ENCODE data around the gene VPS37C. TPM values are rescaled to one million over a fixed set of nuclear protein-coding genes. Genes with fewer than 3 reads are reported as not detected.

The VPS37C gene
- total and polyA plus RNA-seq, 3 experiments from 2014 or later = 1.3 to 10.3 (median 8.4) TPM

DNA sequence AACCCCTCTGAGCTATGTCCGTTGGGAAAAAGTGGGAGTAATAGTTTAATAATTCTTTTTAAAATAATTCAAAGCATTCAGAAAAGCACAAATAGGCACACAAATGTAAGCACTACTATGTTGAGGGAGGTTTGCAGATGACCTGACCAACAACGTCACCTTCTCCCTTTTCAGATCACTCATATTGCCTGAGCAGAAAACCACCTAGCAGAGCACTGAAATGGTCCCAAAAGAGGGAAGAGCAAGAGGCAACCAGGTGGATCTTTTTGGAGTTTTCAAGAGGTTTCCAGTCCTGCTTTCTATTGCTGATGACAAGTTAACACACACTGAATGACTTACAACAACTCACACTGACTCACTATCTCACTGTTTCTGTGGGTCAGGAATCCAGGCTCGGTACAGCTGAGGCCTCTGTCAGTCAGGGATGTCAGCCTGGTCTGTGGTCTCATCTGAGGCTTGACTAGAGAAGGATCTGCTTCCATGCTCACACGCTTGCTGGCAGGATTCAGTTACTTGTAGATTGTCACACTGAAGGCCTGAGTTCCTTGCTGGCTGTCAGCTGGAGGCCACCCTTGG is 37.8 kb upstream of the VPS37C start:
- POLR2A ChIA-PET = no interaction called here
- H3K4me3 ChIP-seq (ENCODE audit: low read length) = no peak overlapping the region

DNA sequence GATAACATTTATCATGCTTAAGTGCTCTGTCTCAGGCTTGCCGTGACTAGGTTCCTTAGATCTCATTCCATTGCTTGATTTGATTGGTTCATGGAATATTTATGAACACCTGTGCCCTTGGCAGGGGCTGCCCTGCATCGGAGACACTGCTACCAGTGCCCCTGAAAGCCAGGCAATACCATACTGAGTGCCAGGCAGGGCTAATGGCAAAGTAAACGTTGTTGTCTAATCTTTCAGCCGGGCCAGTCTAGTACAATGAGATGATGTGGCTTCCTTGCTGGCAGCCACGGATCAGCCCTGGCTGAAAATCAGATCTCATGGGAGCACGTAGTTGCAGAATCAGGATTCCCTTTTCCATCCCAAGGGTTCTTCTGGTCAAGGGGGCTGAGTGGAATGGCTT is 37.1 kb upstream of the VPS37C start:
- Mint-ChIP-seq H3K9me3 (no peaks in the 10 kb centered on the region), H3K27me3 (peaks cover 18 to 46% of the 10 kb centered on the region in 2 donors), H3K27ac (no peak overlapping the region)

More for the DNA sequence above, 37.8 kb upstream of the VPS37C start:
- H3K9me3 ChIP-seq (ENCODE audit: low read length) = no peaks in the 10 kb centered on the region
- Mint-ChIP-seq H3K27me3 (peaks cover 18 to 46% of the 10 kb centered on the region in 2 donors), H3K4me3 (no peak overlapping the region), H3K27ac (no peak overlapping the region), H3K9me3 (no peaks in the 10 kb centered on the region), H3K4me1 (no peaks in the 10 kb centered on the region), H3K36me3 (no peaks in the 10 kb centered on the region)
- H3K4me1 ChIP-seq (ENCODE audit: insufficient read depth, low read length) = no peaks in the 10 kb centered on the region
- H3K27ac ChIP-seq (ENCODE audit: low read depth, low read length) = no peak overlapping the region
- no peak for DNase-seq
- no peaks in the 10 kb centered on the region for H3K27me3 ChIP-seq (ENCODE audit: insufficient read depth, low read length, poor library complexity, severe bottlenecking)
- no peaks in the 10 kb centered on the region for H3K36me3 ChIP-seq (ENCODE audit: insufficient read depth, low read length)
- CTCF ChIA-PET = no interaction called here

DNA sequence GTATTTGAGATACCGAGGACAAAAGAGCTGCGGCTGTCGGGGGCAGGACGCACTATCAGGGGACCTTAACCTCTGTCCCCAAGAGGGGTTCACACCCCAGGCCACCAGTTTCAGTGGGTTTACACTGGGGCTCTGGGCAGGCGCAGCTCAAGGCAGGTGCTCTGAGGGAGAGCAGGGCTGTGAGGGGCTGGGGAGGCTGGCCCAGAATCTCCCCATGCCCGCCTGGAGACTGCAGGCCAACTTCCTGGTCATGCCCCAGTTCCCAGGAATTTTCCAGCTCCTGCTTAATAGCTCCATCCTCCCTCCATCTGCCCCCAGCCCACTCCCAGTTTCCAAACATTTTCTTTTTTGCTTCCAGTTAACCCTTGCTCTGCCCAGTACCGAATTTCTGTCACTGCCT is 34.5 kb upstream of the VPS37C start:
- Mint-ChIP-seq H3K36me3 (no peaks in the 10 kb centered on the region), H3K27me3 (peaks cover 10 to 40% of the 10 kb centered on the region in 2 donors), H3K4me1 (no peaks in the 10 kb centered on the region), H3K4me3 (peak overlapping the region in 1 of 7 donors; percentile 48), H3K27ac (no peak overlapping the region), H3K9me3 (peaks cover 0 to 1% (median 0%) of the 10 kb centered on the region in 5 donors)
- H3K27ac ChIP-seq (ENCODE audit: low read depth, low read length) = no peak overlapping the region
- H3K27me3 ChIP-seq (ENCODE audit: insufficient read depth, low read length, poor library complexity, severe bottlenecking) = no peaks in the 10 kb centered on the region
- H3K4me3 ChIP-seq (ENCODE audit: low read length) = no peak overlapping the region
- H3K36me3 ChIP-seq (ENCODE audit: insufficient read depth, low read length) = no peaks in the 10 kb centered on the region
- POLR2A ChIA-PET = no interaction called here
- no peak for DNase-seq
- CTCF ChIA-PET = no interaction called here
- H3K9me3 ChIP-seq (ENCODE audit: low read length) = no peaks in the 10 kb centered on the region
- no peaks in the 10 kb centered on the region for H3K4me1 ChIP-seq (ENCODE audit: insufficient read depth, low read length)

More for the DNA sequence above, 37.1 kb upstream of the VPS37C start:
- no peaks in the 10 kb centered on the region for H3K4me1 Mint-ChIP-seq
- DNase-seq = no peak
- H3K36me3 Mint-ChIP-seq = no peaks in the 10 kb centered on the region
- no peak overlapping the region for H3K4me3 Mint-ChIP-seq
- H3K27me3 ChIP-seq (ENCODE audit: insufficient read depth, low read length, poor library complexity, severe bottlenecking) = no peaks in the 10 kb centered on the region
- no peak overlapping the region for H3K27ac ChIP-seq (ENCODE audit: low read depth, low read length)
- H3K9me3 ChIP-seq (ENCODE audit: low read length) = no peaks in the 10 kb centered on the region
- no peaks in the 10 kb centered on the region for H3K36me3 ChIP-seq (ENCODE audit: insufficient read depth, low read length)
- POLR2A ChIA-PET = no interaction called here
- H3K4me3 ChIP-seq (ENCODE audit: low read length) = no peak overlapping the region
- CTCF ChIA-PET = no interaction called here
- H3K4me1 ChIP-seq (ENCODE audit: insufficient read depth, low read length) = no peaks in the 10 kb centered on the region

DNA sequence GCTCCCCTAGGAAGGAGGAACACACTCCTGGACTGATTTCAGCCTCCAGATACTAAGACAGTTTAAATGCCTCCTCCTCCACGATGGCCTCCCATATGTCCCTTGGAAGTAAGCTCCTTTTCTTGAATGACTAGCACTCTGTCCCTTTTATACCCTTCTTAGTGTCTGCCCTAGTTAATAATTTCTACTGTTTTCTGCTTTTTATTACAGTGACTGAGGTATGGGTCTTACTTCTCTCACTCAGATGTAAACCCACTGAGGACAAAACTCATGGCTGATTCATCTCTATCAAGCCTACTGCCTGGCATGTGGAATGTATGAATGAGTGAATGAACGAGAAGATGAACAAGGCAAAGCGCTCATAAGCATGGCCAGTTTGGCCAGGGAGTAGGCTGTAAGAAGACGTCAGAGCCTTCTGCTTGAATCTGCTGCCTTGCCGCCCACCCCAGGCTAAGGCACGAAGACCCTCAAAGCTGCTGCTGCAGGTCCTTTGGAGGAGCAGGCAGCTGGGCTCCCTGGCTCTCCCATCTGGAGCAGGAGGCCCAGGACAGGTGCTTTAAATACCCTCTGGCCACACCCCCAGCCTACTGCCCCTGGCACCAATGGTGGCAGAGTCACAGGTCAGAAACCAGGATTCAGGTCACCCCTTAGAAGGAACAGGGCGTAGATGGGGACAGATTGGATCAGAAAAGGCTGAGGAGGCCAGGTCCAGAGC is 33.9 kb upstream of the VPS37C start:
- peak overlapping the region in 1 of 8 donors; percentile 47 for H3K27ac Mint-ChIP-seq
- H3K9me3 Mint-ChIP-seq = peaks cover 0 to 1% (median 0%) of the 10 kb centered on the region in 5 donors
- H3K4me1 ChIP-seq (ENCODE audit: insufficient read depth, low read length) = no peaks in the 10 kb centered on the region
- H3K36me3 Mint-ChIP-seq = no peaks in the 10 kb centered on the region
- H3K27me3 ChIP-seq (ENCODE audit: insufficient read depth, low read length, poor library complexity, severe bottlenecking) = no peaks in the 10 kb centered on the region
- no peaks in the 10 kb centered on the region for H3K4me1 Mint-ChIP-seq
- ChIA-PET CTCF (no interaction called here), POLR2A (no interaction called here)
- no peak overlapping the region for H3K4me3 Mint-ChIP-seq
- H3K4me3 ChIP-seq (ENCODE audit: low read length) = no peak overlapping the region
- no peaks in the 10 kb centered on the region for H3K9me3 ChIP-seq (ENCODE audit: low read length)
- no peak overlapping the region for H3K27ac ChIP-seq (ENCODE audit: low read depth, low read length)
- H3K27me3 Mint-ChIP-seq = peaks cover 10 to 39% of the 10 kb centered on the region in 2 donors
- no peak for DNase-seq
- H3K36me3 ChIP-seq (ENCODE audit: insufficient read depth, low read length) = no peaks in the 10 kb centered on the region

DNA sequence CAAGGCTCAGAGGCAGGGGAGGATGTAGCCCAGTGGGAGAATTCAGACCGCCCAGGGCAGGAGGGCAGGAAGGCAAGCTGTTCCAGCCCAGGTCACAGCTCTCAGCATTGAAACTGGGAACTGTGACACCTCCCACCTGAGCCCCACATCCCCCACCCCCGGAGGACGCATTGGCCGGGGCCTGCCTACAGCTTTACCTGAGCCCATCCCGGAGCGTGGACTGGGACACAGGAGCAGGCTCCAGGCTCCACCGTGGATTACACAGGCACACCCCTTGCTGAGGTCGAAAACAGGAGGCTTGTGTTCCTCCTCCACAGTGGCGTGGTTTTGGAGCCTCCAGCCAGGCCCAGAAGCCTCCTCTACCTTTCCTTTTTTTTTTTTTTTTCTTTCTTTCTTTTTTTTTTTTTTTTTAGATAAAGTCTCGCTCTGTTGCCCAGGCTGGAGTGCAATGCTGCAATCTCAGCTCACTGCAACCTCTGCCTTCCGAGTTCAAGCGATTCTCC is 33.0 kb upstream of the VPS37C start:
- ChIA-PET POLR2A (no interaction called here), CTCF (no interaction called here)
- Mint-ChIP-seq H3K27me3 (peaks cover 10 to 37% of the 10 kb centered on the region in 2 donors), H3K27ac (peak overlapping the region in 1 of 8 donors; percentile 57), H3K4me3 (no peak overlapping the region), H3K36me3 (no peaks in the 10 kb centered on the region), H3K4me1 (no peaks in the 10 kb centered on the region), H3K9me3 (peaks cover 0 to 1% (median 0%) of the 10 kb centered on the region in 5 donors)
- H3K27me3 ChIP-seq (ENCODE audit: insufficient read depth, low read length, poor library complexity, severe bottlenecking) = no peaks in the 10 kb centered on the region
- DNase-seq = no peak
- H3K4me1 ChIP-seq (ENCODE audit: insufficient read depth, low read length) = no peaks in the 10 kb centered on the region
- H3K4me3 ChIP-seq (ENCODE audit: low read length) = no peak overlapping the region
- no peaks in the 10 kb centered on the region for H3K9me3 ChIP-seq (ENCODE audit: low read length)
- no peak overlapping the region for H3K27ac ChIP-seq (ENCODE audit: low read depth, low read length)
- no peaks in the 10 kb centered on the region for H3K36me3 ChIP-seq (ENCODE audit: insufficient read depth, low read length)

DNA sequence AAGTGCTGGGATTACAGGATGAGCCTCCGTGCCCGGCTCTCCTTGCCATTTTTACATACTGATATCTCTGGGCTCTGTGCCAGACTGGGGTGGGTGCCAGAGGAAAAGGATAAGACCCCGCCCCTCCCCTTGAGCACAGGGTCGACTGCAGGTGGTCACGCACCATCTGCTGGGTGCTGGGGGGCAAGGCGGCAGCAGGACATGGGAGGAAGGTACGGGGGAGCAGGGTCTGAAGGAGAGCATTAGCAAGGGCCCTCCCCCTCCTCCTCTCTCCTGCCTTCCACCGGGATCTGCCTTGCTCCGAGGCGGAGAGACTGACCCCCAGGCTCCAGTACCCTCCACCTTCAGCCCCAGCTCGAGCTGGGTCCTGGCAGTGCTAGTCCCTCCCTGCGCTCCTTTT is 32.4 kb upstream of the VPS37C start:
- H3K27ac Mint-ChIP-seq = no peak overlapping the region
- H3K27ac ChIP-seq (ENCODE audit: low read depth, low read length) = no peak overlapping the region
- peaks cover 0 to 1% (median 0%) of the 10 kb centered on the region in 5 donors for H3K9me3 Mint-ChIP-seq
- ChIA-PET POLR2A (no interaction called here), CTCF (no interaction called here)
- H3K27me3 Mint-ChIP-seq = peaks cover 10 to 34% of the 10 kb centered on the region in 2 donors
- no peak for DNase-seq
- H3K36me3 Mint-ChIP-seq = no peaks in the 10 kb centered on the region
- no peaks in the 10 kb centered on the region for H3K4me1 Mint-ChIP-seq
- no peaks in the 10 kb centered on the region for H3K27me3 ChIP-seq (ENCODE audit: insufficient read depth, low read length, poor library complexity, severe bottlenecking)
- no peak overlapping the region for H3K4me3 ChIP-seq (ENCODE audit: low read length)
- no peaks in the 10 kb centered on the region for H3K4me1 ChIP-seq (ENCODE audit: insufficient read depth, low read length)
- H3K36me3 ChIP-seq (ENCODE audit: insufficient read depth, low read length) = no peaks in the 10 kb centered on the region
- no peaks in the 10 kb centered on the region for H3K9me3 ChIP-seq (ENCODE audit: low read length)
- H3K4me3 Mint-ChIP-seq = no peak overlapping the region

DNA sequence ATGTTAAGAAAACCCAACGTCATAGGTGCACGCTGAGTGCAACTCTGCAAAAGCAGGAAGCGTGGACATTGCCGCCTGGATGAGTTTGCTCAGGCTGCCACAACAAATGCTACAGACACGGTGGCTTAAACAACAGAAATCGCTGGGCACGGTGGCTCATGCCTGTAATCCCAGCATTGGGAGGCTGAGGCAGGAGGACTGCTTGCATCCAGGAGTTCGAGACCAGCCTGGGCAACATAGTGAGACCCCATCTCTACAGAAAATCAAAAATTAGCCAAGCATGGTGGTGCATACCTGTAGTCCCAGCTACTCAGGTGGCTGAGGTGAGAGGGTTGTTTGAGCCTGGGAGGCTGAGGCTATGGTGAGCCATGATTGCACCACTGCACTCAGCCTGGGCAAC is 28.7 kb upstream of the VPS37C start:
- Mint-ChIP-seq H3K4me3 (no peak overlapping the region), H3K4me1 (no peaks in the 10 kb centered on the region), H3K36me3 (no peaks in the 10 kb centered on the region), H3K27me3 (peaks cover 0 to 18% of the 10 kb centered on the region in 2 donors), H3K9me3 (peaks cover 0 to 1% (median 0%) of the 10 kb centered on the region in 5 donors), H3K27ac (no peak overlapping the region)
- no peaks in the 10 kb centered on the region for H3K9me3 ChIP-seq (ENCODE audit: low read length)
- POLR2A ChIA-PET = no interaction called here
- H3K27ac ChIP-seq (ENCODE audit: low read depth, low read length) = no peak overlapping the region
- no peaks in the 10 kb centered on the region for H3K36me3 ChIP-seq (ENCODE audit: insufficient read depth, low read length)
- no peak for DNase-seq
- CTCF ChIA-PET = interaction anchor here (0.9 kb wide), 1 partner anchor 220 kb away, joined by 3 read pairs; no protein-coding TSS in a partner anchor
- no peaks in the 10 kb centered on the region for H3K4me1 ChIP-seq (ENCODE audit: insufficient read depth, low read length)
- no peak overlapping the region for H3K4me3 ChIP-seq (ENCODE audit: low read length)
- no peaks in the 10 kb centered on the region for H3K27me3 ChIP-seq (ENCODE audit: insufficient read depth, low read length, poor library complexity, severe bottlenecking)

DNA sequence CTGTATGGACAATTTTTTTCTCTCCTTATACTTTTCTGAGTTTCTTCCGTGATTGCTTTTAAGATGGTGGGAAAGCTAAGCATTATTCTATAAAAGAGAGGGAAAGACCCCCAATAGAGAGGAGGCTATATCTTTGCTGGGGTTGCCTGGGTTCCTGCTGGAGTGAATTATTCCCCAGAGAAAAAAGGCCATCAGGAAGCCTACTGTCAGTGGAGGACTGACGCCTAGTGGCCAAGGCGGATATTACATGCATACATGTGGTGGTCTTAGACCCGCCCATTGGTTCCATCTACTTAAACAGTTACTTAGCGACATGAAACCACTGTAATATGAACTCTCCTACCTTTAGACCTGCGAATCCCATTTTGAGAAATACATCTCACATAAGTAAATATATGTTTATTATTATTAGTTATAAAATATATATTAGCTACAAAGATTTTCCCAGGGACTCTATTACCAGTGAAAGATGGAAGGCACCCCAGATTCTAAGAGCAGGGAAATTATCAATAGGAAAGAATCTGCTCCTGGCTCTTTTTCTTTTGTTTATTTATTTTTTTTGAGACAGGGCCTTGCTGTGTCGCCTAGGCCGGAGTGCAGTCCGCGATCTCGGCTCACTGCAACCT is 26.4 kb upstream of the VPS37C start:
- no peaks in the 10 kb centered on the region for H3K27me3 ChIP-seq (ENCODE audit: insufficient read depth, low read length, poor library complexity, severe bottlenecking)
- Mint-ChIP-seq H3K36me3 (no peaks in the 10 kb centered on the region), H3K27me3 (peaks cover 0 to 17% of the 10 kb centered on the region in 2 donors), H3K27ac (peak overlapping the region in 1 of 8 donors; percentile 73), H3K9me3 (peaks cover 0 to 1% (median 0%) of the 10 kb centered on the region in 5 donors), H3K4me1 (no peaks in the 10 kb centered on the region), H3K4me3 (no peak overlapping the region)
- H3K27ac ChIP-seq (ENCODE audit: low read depth, low read length) = no peak overlapping the region
- CTCF ChIA-PET = interaction anchor here (0.6 to 3.5 kb wide), 33 partner anchors 9 to 394 kb away, joined by 3 to 35 read pairs (median 4); partner anchors contain the start of gene TMEM109
- POLR2A ChIA-PET = interaction anchor here (0.6 kb wide), 1 partner anchor 173 kb away, joined by 4 read pairs; no protein-coding TSS in a partner anchor
- peak; percentile 63 to 86 (median 71) for DNase-seq
- H3K36me3 ChIP-seq (ENCODE audit: insufficient read depth, low read length) = no peaks in the 10 kb centered on the region
- no peaks in the 10 kb centered on the region for H3K9me3 ChIP-seq (ENCODE audit: low read length)
- no peak overlapping the region for H3K4me3 ChIP-seq (ENCODE audit: low read length)
- no peaks in the 10 kb centered on the region for H3K4me1 ChIP-seq (ENCODE audit: insufficient read depth, low read length)
